ENCODE results near the gene TTLL8.

TTLL8 gene

DNA sequence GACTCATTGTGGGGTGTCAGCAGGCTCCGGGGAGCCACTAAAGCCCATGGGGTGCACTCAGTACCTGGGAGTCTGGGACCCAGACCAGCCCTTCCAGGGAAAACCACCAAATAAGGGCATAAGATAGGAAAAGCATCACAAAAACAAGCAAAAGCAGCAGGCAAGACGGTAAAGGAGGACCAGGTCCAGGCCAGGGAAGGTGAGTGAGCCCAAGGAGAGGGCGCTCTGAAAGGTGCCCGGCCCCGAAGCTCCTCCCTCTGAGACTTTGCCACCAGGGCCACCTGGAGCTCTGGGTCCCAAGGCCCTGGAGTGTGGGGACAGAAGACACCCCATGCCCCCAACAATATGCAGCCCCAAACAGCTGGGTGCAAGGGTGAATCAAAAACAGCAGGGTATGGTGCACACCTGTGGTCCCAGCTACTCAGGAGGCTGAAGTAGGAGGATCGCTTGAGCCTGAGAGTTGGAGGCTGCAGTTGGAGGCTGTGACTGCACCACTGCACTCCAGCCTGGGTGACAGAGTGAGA lies 40.3 kb downstream of the TTLL8 start:
- TF ChIP-seq, protein P1, sequence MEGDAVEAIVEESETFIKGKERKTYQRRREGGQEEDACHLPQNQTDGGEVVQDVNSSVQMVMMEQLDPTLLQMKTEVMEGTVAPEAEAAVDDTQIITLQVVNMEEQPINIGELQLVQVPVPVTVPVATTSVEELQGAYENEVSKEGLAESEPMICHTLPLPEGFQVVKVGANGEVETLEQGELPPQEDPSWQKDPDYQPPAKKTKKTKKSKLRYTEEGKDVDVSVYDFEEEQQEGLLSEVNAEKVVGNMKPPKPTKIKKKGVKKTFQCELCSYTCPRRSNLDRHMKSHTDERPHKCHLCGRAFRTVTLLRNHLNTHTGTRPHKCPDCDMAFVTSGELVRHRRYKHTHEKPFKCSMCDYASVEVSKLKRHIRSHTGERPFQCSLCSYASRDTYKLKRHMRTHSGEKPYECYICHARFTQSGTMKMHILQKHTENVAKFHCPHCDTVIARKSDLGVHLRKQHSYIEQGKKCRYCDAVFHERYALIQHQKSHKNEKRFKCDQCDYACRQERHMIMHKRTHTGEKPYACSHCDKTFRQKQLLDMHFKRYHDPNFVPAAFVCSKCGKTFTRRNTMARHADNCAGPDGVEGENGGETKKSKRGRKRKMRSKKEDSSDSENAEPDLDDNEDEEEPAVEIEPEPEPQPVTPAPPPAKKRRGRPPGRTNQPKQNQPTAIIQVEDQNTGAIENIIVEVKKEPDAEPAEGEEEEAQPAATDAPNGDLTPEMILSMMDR (IDR thresholded peaks at IDR 0.05; ENCODE audit: insufficient read depth, low read depth, low read length, missing control alignments) = no peak
- no peak overlapping the region for H3K4me3 ChIP-seq (ENCODE audit: low read length)
- no peak for DNase-seq (ENCODE audit: low read depth)

DNA sequence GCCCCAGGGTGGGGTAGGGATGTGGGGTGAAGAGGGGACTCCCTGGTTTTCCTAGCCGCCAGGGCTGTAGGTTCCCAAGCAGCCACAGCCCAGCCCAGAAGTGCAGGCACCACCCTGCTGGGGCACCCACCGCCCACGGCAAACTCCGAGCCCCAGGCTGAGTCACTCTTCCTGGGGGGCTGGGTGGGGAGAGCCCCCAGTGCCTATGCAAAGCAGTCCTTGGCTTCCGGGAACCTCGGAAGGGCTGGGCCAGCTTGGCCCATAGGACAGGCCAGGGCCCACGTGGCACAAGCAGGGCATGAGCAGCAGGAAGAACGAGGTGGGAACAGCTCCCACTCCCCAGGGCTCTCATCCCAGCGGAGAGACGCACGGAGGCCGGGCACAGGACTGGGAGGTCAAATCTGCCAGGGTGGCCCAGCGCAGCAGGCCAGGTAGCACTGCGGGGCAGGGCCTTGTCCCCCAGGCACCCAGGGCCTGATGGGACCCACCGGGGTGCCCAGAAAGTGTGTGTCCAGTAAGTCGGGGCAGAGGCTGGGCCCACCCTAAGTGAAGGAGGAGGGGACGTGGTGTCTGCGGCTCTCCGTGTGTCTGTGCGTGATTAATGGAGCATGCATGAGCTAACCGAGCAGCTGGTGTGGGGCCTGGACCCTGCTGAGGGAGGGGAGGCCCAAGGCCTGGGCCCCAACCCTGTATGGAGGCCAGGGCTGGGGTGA lies 41.0 kb downstream of the TTLL8 start:
- peak; percentile 20 for DNase-seq (ENCODE audit: low read depth)
- no peak overlapping the region for H3K4me3 ChIP-seq (ENCODE audit: low read length)
- TF ChIP-seq, protein P1 (IDR thresholded peaks at IDR 0.05; ENCODE audit: insufficient read depth, low read depth, low read length, missing control alignments) = no peak

DNA sequence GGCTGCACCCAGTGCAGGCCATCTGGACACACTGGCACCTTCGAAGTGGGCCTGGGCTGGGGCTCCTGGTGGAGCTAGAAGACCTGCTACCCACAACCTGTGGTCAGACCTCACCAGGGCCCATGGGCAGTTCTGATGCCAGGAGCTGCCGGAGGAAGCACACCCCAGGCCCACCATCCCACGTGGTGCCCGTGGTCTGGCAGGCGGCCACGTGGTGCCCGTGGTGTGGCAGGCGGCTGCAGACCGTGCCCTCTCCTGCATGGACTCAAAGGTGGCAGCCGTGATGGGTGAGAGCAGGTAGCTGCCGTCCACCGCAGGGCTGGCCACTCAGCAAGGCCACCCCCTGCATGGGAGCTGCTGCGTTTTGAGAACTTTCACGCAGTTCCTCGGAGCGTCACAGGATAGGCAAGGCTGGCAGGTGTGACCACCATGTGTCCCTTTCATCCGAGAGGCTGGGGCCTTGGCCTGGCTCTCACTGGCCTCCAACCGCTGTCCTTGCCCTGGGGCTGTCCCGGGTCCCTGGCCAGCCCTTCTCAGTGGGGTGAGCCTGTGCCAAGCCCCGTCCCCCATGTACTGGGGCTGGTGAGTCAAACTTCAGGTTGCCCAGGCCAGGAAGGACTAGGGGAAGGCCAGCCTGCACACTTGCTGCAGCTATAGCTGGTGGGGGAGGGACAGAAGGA lies 41.6 kb downstream of the TTLL8 start:
- H3K4me3 ChIP-seq (ENCODE audit: low read length) = no peak overlapping the region
- TF ChIP-seq, protein P1 (IDR thresholded peaks at IDR 0.05; ENCODE audit: insufficient read depth, low read depth, low read length, missing control alignments) = no peak
- DNase-seq (ENCODE audit: low read depth) = no peak

DNA sequence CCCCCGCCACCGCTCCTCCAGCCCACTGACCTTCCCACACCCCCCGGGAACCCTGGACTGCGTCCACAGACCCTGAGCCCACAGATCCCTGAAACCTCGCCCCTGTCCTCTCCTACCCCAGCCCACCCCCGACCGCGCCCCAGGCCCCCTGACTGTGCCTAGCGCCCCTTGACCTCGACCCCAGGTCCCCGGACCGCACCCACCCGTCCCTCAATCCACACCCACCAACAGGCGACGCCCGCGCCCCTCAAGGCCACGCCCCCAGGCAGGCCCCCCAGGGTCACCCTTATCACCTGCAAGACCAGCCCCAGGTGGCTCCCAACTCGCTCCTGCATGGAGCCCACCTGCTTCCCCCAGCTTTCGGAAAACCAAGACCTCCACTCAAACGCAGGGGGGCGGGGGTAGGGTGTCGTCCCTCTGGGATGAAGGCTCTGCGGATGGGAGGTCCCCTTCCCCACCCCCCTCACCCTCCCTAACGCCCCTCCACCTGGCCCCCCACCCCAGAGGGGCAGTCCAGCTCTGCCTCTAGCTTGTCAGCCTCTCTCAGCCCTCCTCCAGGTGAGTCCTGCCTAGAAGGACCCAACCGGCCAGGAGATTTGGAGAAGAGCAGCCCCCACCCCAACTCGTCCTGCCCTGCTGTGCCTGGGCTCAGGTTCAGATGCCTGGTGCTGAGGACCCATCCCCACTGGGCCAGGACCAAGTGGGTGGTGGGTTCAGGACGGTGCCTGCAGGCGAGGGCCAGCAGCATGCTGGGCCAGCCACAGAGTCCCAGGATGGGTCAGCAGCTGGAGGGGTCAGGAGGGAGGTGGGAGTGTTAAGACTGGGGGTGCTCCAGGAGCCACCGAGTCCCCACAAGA lies 42.4 kb downstream of the TTLL8 start:
- no peak for DNase-seq (ENCODE audit: low read depth)
- TF ChIP-seq, protein P1 (IDR thresholded peaks at IDR 0.05; ENCODE audit: insufficient read depth, low read depth, low read length, missing control alignments) = no peak
- no peak overlapping the region for H3K4me3 ChIP-seq (ENCODE audit: low read length)

DNA sequence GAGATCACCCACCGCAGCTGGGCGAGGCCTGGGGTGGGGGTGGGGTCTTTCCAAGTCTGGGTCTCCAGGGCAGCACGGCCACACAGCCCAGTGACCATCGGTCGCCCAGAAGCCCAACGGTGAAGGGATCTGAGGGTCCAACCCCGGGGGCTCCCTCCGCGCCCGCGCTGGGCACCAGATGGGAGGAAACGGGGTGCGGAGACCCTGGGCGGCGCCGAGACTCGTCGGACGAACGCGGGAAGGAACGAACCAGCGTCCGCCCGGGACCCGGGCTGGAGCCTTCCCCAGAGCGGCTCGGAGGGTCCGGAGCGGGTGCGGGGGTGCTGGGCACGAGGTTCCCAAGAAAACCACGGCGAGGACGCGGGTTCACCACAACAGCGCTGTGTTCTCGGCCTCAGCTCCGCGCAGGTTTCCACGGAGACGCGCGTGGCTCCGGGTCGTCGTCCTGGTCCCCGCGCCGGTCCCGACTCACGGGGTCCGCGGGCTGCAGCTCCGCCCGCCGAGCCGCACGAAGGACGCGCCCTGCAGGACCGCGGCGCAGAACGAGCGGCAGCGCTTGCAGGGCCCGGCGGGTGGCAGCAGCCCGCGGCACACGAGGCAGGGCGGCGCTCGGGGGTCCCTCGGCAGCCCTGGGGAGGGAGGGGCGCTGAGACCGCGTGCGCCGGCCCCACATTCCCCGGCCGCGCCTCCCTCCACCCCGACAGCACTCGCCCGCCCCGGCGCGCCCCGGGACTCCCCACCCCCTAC lies 43.3 kb downstream of the TTLL8 start:
- no peak for DNase-seq (ENCODE audit: low read depth)
- TF ChIP-seq, protein P1 (IDR thresholded peaks at IDR 0.05; ENCODE audit: insufficient read depth, low read depth, low read length, missing control alignments) = no peak
- H3K4me3 ChIP-seq (ENCODE audit: low read length) = no peak overlapping the region

DNA sequence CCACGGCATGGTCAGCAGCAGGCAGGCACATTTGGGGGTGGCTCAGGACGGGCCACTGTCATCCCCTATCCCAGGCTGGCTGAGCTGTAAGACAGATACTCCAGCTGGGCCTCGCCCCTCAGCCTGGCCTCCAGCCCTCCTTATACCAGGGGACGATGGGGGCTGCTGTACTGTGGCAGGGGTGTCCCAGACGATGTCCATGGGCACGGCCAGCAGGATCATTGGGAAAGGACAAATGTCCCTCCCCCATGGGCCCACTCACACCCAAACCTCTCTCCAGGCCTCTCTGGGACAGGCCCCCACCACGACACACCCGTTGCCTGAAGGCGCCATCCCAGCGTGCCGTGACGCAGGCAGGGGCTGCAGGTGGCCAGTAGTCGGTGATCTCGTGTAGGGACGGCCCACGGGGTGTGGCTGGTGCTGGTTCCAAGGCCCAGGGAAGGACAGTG lies 44.0 kb downstream of the TTLL8 start:
- TF ChIP-seq, protein P1 (IDR thresholded peaks at IDR 0.05; ENCODE audit: insufficient read depth, low read depth, low read length, missing control alignments) = no peak
- no peak overlapping the region for H3K4me3 ChIP-seq (ENCODE audit: low read length)
- no peak for DNase-seq (ENCODE audit: low read depth)

All from epithelial cell of esophagus (primary cell).